ENCODE data around the gene TSHZ1.

The TSHZ1 gene

DNA sequence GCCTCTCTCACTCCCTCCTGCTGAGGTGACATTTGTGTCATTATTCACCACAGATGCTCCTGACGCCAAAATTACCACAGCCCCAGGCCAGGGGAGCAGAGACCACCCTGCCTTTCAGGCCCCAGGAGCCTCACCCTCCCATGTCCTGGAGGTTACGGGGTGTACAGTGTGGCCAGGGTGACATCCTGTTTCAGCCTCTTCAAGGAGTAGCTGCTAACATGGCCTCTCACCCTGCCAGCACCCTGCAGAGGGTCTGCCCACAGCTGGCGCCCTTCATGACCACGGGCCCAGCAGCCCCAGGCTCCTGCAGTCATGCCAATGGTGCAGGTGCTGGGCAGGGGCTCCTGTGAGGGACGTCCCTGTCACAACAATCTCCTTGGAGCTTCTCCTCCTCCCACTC lies 124.3 kb downstream of the TSHZ1 start:
- Histone ChIP-seq H3K4me1 (ENCODE audit: insufficient read depth, low read length, poor library complexity, severe bottlenecking) (no peaks in the 10 kb centered on the region), H3K79me2 (ENCODE audit: insufficient read depth, low read length) (no peaks in the 10 kb centered on the region), H4K20me1 (ENCODE audit: insufficient read depth, low read length, poor library complexity, severe bottlenecking) (no peaks in the 10 kb centered on the region), H3F3A (ENCODE audit: low read depth) (no peaks in the 10 kb centered on the region), H3K9me2 (replicated peaks; ENCODE audit: low read depth, low read length) (no peaks in the 10 kb centered on the region), H3K36me3 (ENCODE audit: insufficient read depth, low read length) (no peaks in the 10 kb centered on the region), H2AFZ (ENCODE audit: low read length) (no peak overlapping the region), H3K27me3 (ENCODE audit: insufficient read depth, low read length, poor library complexity, severe bottlenecking) (no peaks in the 10 kb centered on the region), H3K4me3 (ENCODE audit: low read length, poor library complexity, severe bottlenecking) (no peak overlapping the region), H3K4me2 (ENCODE audit: low read depth, low read length, poor library complexity, severe bottlenecking) (no peak overlapping the region), H3K9me3 (ENCODE audit: insufficient read depth, low read depth, low read length) (no peaks in the 10 kb centered on the region), H3K9ac (ENCODE audit: low read depth, low read length, poor library complexity, severe bottlenecking) (no peak overlapping the region)
- TF ChIP-seq, protein P1, sequence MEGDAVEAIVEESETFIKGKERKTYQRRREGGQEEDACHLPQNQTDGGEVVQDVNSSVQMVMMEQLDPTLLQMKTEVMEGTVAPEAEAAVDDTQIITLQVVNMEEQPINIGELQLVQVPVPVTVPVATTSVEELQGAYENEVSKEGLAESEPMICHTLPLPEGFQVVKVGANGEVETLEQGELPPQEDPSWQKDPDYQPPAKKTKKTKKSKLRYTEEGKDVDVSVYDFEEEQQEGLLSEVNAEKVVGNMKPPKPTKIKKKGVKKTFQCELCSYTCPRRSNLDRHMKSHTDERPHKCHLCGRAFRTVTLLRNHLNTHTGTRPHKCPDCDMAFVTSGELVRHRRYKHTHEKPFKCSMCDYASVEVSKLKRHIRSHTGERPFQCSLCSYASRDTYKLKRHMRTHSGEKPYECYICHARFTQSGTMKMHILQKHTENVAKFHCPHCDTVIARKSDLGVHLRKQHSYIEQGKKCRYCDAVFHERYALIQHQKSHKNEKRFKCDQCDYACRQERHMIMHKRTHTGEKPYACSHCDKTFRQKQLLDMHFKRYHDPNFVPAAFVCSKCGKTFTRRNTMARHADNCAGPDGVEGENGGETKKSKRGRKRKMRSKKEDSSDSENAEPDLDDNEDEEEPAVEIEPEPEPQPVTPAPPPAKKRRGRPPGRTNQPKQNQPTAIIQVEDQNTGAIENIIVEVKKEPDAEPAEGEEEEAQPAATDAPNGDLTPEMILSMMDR (conservative IDR thresholded peaks at IDR 0.05; ENCODE audit: low read length), result no peak
- TF ChIP-seq EZH2phosphoT487 (IDR thresholded peaks at IDR 0.05; ENCODE audit: borderline replicate concordance), result no peak

DNA sequence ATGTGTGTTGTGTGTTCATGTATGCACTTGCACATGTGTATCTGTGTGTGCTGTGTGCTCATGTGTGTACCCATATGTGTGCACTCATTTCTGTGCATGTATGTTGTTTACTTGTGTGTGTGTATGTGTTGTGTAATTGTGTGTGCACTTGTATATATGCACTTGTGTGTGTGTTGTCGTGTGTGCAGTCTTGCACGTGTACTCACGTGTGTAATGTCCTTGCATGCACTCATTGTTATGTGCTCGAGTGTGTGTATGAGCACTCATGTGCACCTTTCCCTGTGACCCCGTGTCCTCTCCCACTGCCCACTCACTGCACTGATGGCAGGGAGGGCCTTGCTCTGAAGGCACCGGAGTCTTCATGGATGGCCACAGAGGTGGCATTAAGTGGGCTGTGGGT lies 124.9 kb downstream of the TSHZ1 start:
- Histone ChIP-seq H3K9ac (ENCODE audit: low read depth, low read length, poor library complexity, severe bottlenecking) (no peak overlapping the region), H3K9me2 (replicated peaks; ENCODE audit: low read depth, low read length) (no peaks in the 10 kb centered on the region), H3F3A (ENCODE audit: low read depth) (no peaks in the 10 kb centered on the region), H3K27me3 (ENCODE audit: insufficient read depth, low read length, poor library complexity, severe bottlenecking) (no peaks in the 10 kb centered on the region), H3K9me3 (ENCODE audit: insufficient read depth, low read depth, low read length) (no peaks in the 10 kb centered on the region), H4K20me1 (ENCODE audit: insufficient read depth, low read length, poor library complexity, severe bottlenecking) (no peaks in the 10 kb centered on the region), H3K79me2 (ENCODE audit: insufficient read depth, low read length) (no peaks in the 10 kb centered on the region), H3K36me3 (ENCODE audit: insufficient read depth, low read length) (no peaks in the 10 kb centered on the region), H3K4me3 (ENCODE audit: low read length, poor library complexity, severe bottlenecking) (no peak overlapping the region), H2AFZ (ENCODE audit: low read length) (no peak overlapping the region), H3K4me1 (ENCODE audit: insufficient read depth, low read length, poor library complexity, severe bottlenecking) (no peaks in the 10 kb centered on the region), H3K4me2 (ENCODE audit: low read depth, low read length, poor library complexity, severe bottlenecking) (no peak overlapping the region)
- TF ChIP-seq, protein P1 (conservative IDR thresholded peaks at IDR 0.05; ENCODE audit: low read length), result no peak
- TF ChIP-seq EZH2phosphoT487 (IDR thresholded peaks at IDR 0.05; ENCODE audit: borderline replicate concordance), result no peak

DNA sequence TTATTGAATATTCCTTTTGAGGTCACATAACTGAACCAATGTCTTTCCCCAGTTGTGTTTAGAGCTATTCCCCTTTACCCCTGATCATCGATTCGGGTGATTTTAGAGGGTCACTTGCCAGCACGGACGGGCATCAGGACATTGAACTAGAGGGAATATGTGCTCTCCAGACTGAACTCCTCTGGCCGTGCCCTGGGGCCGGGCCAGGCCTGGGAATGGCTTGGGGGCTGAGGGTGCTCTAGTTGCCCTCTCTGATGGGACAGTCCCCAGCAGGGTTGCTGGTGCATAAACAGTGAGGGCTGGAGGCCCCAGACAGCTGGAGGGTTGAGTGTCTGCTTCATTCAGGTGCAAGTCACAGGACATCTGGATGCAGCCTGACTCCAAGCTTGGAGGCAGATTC lies 126.2 kb downstream of the TSHZ1 start:
- no peak overlapping the region for H3K4me2 ChIP-seq (ENCODE audit: low read depth, low read length, poor library complexity, severe bottlenecking)
- H3K9ac ChIP-seq (ENCODE audit: low read depth, low read length, poor library complexity, severe bottlenecking), result no peak overlapping the region
- H3K79me2 ChIP-seq (ENCODE audit: insufficient read depth, low read length), result no peaks in the 10 kb centered on the region
- no peak overlapping the region for H3K4me3 ChIP-seq (ENCODE audit: low read length, poor library complexity, severe bottlenecking)
- no peak overlapping the region for H2AFZ ChIP-seq (ENCODE audit: low read length)
- no peaks in the 10 kb centered on the region for H3K27me3 ChIP-seq (ENCODE audit: insufficient read depth, low read length, poor library complexity, severe bottlenecking)
- H4K20me1 ChIP-seq (ENCODE audit: insufficient read depth, low read length, poor library complexity, severe bottlenecking), result no peaks in the 10 kb centered on the region
- H3K4me1 ChIP-seq (ENCODE audit: insufficient read depth, low read length, poor library complexity, severe bottlenecking), result no peaks in the 10 kb centered on the region
- H3F3A ChIP-seq (ENCODE audit: low read depth), result no peaks in the 10 kb centered on the region
- no peaks in the 10 kb centered on the region for H3K9me3 ChIP-seq (ENCODE audit: insufficient read depth, low read depth, low read length)
- TF ChIP-seq, protein P1 (conservative IDR thresholded peaks at IDR 0.05; ENCODE audit: low read length), result no peak
- TF ChIP-seq EZH2phosphoT487 (IDR thresholded peaks at IDR 0.05; ENCODE audit: borderline replicate concordance), result no peak
- H3K36me3 ChIP-seq (ENCODE audit: insufficient read depth, low read length), result no peaks in the 10 kb centered on the region
- no peaks in the 10 kb centered on the region for H3K9me2 ChIP-seq (replicated peaks; ENCODE audit: low read depth, low read length)
